GM21526 (cell line): ENCODE data around the gene RPS3.

ENCODE experiments used
- ATAC-seq: cut with Tn5 transposase; IDR thresholded peaks from one replicate; pipeline ENCODE4 v1.9.1; 2021; ENCODE audit warnings: moderate library complexity; ENCODE audit not compliant: unreplicated experiment, low FRiP score

The RPS3 gene

DNA sequence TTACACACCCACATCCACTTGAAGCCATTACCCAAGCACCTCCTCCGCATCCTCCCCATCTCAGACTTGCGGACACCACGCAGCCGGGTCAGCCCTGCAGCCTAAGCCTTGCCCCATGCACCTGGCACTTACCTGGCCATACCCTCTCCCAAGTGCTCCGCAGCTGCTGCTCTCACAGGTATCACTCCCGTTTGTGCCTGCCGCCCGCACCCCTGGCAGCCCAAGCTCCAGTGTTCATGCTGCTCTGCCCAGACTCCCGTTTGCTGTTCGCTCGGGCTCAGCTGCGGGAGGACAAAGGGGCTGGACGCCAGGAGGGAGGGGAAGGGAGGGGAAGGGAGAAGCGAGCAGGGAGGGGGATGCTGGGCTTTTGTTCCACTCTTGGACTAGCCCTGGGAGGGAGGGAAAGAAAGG is 33.6 kb downstream of the RPS3 start, which contains the start of gene KLHL35:
KLHL35 (minus strand) TSS at position 293 of the 411 bp plus-strand sequence. CDS start 2,574 bp downstream, outside the sequence.
- no peak for ATAC-seq

GRCh38 chr11:75433443-75433842 is 34.1 kb downstream of the RPS3 start:
- no peak for ATAC-seq

DNA sequence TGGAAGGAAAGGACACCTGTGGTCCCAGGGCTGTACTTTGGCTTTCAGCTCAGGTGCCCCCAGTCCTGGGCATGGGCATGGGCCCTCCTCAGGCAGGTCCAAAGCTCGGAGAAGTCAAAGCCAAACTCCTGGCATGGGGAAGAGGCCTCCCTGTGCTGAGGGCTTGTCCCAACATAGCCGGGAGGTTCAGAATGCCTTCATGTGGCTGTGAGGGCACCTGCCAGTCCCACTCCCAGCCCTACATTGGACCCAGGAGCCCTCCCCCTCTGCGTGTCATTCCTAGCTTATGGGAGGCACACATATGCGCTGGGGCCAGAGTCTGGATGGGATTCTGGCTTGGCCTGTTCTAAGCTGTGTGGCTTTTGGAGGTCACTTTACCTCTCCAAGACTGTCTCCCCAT is 34.7 kb downstream of the RPS3 start:
- ATAC-seq = no peak

GRCh38 chr11:75434886-75435570 is 35.7 kb downstream of the RPS3 start:
- ATAC-seq = no peak

DNA sequence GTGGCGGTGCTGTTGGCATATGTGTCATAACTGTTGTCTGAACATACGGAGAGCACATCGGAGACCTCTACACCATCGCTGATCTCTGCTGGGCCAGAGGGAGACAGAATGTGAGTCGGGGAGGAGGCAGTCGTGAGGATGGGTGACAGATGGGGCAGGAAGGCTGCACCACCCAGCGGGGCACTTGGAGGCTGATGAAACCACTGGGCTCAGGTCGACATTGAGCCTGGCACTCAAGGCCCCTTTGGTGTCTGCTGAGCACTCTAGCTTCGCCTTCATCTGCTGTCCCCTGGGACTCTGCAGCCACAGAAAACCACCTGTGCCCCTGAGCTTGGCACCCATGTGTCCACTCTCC is 36.2 kb downstream of the RPS3 start:
- no peak for ATAC-seq

- no peak for ATAC-seq
These were observed 37.5 kb downstream of the RPS3 start for GRCh38 chr11:75436806-75437205.

DNA sequence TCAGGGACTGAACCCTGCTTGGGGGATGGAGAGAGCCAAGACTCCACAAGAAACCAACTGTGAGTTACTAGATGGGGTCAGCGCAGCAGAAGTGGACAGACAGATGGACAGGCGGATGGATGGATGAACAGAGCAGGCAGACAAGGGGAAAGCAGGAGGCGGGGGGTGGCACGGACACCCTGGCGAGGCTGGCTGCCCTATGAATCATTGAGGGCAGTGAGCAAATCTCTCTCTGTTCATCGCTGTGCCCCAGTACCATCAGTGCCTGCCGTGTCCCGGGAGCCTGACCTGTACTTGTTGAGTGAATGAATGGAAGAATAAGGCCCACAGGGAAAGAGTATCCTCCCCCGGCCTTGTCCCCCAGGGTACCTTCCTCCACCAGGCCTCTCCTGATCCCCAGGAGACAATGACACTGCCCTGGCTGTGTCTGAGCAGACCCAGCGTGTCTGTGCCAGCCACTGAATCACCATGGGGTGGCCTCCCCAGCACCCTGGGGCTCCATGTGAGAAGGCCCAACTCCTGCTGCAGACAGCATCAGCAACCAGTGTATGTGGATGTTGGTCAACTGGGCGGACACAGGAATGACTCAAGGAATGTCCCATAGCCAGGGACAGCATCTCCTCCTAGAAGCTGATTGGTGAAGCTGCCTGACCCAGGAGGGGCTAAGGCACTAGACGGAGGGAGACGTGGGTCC is 38.8 kb downstream of the RPS3 start:
- no peak for ATAC-seq

GRCh38 chr11:75439026-75439425 is 39.7 kb downstream of the RPS3 start:
- no peak for ATAC-seq

GRCh38 chr11:75439495-75440120 is 40.3 kb downstream of the RPS3 start:
- ATAC-seq = no peak

GRCh38 chr11:75440960-75441803 is 41.9 kb downstream of the RPS3 start:
- no peak for ATAC-seq

DNA sequence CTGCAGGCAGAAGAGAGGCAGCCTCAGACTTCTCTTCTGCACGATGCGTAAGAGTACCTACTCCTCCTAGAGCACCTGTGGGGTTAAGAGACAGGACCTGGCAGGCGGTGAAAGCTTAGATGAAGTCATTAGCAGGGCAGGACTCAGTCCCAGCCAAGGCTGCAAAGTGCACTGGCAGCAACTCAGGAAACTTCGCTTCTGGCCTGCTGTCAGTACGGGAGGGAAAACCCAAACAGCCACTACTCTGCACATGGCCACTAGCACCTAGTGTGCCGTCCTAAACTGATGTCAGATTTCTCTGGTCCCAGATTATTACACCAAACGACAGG is 42.5 kb downstream of the RPS3 start:
- ATAC-seq = no peak

GRCh38 chr11:75442161-75442885 is 43.0 kb downstream of the RPS3 start:
- no peak for ATAC-seq

DNA sequence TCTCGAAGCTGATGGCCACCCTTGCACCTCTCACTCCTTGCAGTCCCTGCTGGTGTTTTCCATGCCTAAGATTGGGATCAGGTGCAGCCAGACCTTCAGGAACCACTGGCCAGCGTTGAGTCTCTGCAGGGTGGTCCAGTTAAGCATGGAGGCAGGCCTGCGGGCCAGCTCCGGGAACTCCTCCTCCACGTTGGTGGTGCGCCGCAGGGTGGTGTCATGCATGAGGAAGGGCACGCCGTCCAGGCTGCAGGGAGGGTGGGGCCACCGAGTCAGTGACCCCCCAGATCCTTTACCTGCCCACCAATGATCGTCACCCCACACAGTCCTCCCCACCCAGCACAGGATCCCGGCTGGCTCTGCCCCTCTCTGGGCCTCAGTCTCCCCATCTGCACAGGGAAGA is 43.7 kb downstream of the RPS3 start:
- ATAC-seq = no peak

- no peak for ATAC-seq
These were observed 46.1 kb downstream of the RPS3 start for GRCh38 chr11:75445315-75445953.

DNA sequence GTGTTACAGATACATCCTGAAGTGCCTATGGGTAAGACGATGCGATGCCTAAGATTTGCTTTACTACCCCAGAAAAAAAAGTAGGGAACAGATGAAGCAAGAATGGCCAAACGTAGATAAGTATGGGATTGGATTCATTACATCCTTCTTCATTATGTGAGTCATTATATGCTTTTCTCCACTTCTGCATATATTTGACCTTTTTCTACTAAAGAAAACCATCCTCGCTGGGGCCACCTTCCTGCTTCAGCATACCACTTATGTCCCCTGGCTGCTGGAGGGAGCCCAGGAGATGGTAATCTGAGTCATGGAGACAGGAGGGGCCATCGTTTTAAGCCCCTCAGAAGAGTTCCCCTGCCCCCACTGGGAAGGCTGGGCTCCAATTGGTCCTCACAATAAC is 48.1 kb downstream of the RPS3 start:
- ATAC-seq = no peak

GRCh38 chr11:75449271-75449670 is 50.0 kb downstream of the RPS3 start:
- no peak for ATAC-seq

GRCh38 chr11:75449776-75450175 is 50.5 kb downstream of the RPS3 start:
- no peak for ATAC-seq

GRCh38 chr11:75450236-75450635 is 50.9 kb downstream of the RPS3 start:
- no peak for ATAC-seq

DNA sequence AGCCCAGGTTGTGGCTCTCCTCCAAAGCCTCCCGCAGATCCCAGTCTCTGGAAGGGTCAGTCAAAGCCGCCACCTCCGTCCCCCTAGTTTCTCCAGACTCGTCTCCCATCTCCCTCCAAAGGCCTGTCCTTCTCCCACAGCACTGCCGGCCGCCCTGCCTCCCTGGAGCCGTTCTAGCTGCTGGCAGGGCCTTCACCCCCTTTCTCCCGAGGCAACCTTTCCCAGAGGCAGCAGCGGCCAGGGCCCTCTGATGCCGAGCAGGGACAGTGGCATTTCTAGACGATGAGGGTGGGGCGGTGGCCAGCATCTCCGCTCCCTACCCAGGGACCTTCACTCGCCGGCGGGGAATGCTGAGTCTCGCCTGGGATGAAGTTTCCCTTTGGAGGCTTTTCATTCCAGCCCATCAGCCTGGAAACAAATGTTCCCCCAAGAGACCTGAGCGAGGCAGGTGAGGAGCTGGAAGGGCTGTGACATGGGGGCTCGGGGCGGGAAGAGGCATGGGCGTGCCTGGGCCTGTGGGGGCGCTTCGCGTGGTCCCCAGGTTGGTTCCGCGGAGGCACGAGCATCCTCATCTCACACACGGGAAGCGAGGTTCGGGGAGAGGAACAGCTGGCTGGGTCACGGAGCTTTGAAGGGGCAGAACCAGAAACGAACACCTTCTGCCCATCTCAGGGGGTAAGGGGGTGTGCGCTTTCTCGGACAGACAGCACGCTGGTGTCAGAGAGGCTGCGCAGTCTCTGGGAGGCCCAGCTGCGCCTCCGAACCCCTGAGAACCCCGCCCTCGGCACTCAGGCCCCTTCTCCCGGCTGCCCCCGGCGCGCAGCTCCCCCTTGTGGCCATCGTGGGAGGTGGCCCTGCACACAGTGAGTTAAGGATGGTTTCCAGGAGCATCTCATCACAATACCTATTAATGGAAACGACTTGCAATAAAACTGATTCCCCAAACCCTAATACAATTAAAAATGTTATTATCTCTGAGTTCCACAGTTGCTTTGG is 51.8 kb downstream of the RPS3 start:
- ATAC-seq = no peak
